T-helper 17 cell (primary cell): ENCODE data around the gene COL21A1. TPM values are rescaled to one million over a fixed set of nuclear protein-coding genes. Genes with fewer than 3 reads are reported as not detected.

ENCODE experiments used
- ATAC-seq: fragments of 150-1000 bp; cut with Tn5 transposase; 2 replicates; pipeline ENCODE4 v1.10.0; 2021; ENCODE audit warnings: mild to moderate bottlenecking, moderate library complexity
- DNase-seq, 3 donors: peaks; one replicate each; pipeline versions ENCODE4 v3.0.0 to v3.0.0-alpha.2; 2020 to 2021
- H3K9me3 ChIP-seq: one replicate; pipeline ENCODE4 v1.7.0; 2013; ENCODE audit warnings: low read length, mild to moderate bottlenecking; ENCODE audit not compliant: control insufficient read depth, poor library complexity, severe bottlenecking
- H3K27ac Mint-ChIP-seq: one replicate; pipeline ENCODE4 v1.8.0; 2022; ENCODE audit warnings: mild to moderate bottlenecking, moderate library complexity, mixed read lengths
- H3K27me3 Mint-ChIP-seq: one replicate; pipeline ENCODE4 v1.8.0; 2022; ENCODE audit warnings: mixed read lengths
- H3K36me3 Mint-ChIP-seq: one replicate; pipeline ENCODE4 v1.8.0; 2022; ENCODE audit warnings: low read depth, mixed read lengths
- H3K4me1 Mint-ChIP-seq: one replicate; pipeline ENCODE4 v1.8.0; 2022; ENCODE audit warnings: mild to moderate bottlenecking, mixed read lengths
- H3K4me3 Mint-ChIP-seq: one replicate; pipeline ENCODE4 v1.8.0; 2022; ENCODE audit warnings: mild to moderate bottlenecking, moderate library complexity, mixed read lengths
- total RNA-seq, 4 donors: library from RNA in 2 of 4; stranded (reverse) in 2 of 4; gene quantifications; one replicate each; pipeline ENCODE4 v1.2.3 and lab custom pipeline; 2022 to 2026

Gene COL21A1
- total RNA-seq, 2 donors from 2014 or later = not detected

GRCh38 chr6:56193846-56194245 is 53.5 kb downstream of the COL21A1 start:
- Mint-ChIP-seq H3K27ac (no peak overlapping the region), H3K27me3 (no peaks in the 10 kb centered on the region), H3K4me3 (no peak overlapping the region), H3K36me3 (no peaks in the 10 kb centered on the region), H3K4me1 (no peaks in the 10 kb centered on the region)
- ATAC-seq = no peak
- H3K9me3 ChIP-seq = no peaks in the 10 kb centered on the region
- no peak for DNase-seq

GRCh38 chr6:56188429-56188828 is 59.0 kb downstream of the COL21A1 start:
- H3K4me3 Mint-ChIP-seq = no peak overlapping the region
- no peaks in the 10 kb centered on the region for H3K27me3 Mint-ChIP-seq
- no peak for DNase-seq
- no peak overlapping the region for H3K27ac Mint-ChIP-seq
- H3K4me1 Mint-ChIP-seq = no peaks in the 10 kb centered on the region
- H3K9me3 ChIP-seq = no peaks in the 10 kb centered on the region
- ATAC-seq = no peak
- no peaks in the 10 kb centered on the region for H3K36me3 Mint-ChIP-seq

- DNase-seq (no peak), ATAC-seq (no peak)
- Mint-ChIP-seq H3K27me3 (no peaks in the 10 kb centered on the region), H3K36me3 (no peaks in the 10 kb centered on the region), H3K27ac (no peak overlapping the region), H3K4me1 (no peaks in the 10 kb centered on the region), H3K4me3 (no peak overlapping the region)
- no peaks in the 10 kb centered on the region for H3K9me3 ChIP-seq
Observed at GRCh38 chr6:56187686-56188085, 59.7 kb downstream of the COL21A1 start.

GRCh38 chr6:56176741-56177140 is 70.6 kb downstream of the COL21A1 start:
- no peak overlapping the region for H3K27ac Mint-ChIP-seq
- no peaks in the 10 kb centered on the region for H3K4me1 Mint-ChIP-seq
- no peak for ATAC-seq
- no peaks in the 10 kb centered on the region for H3K36me3 Mint-ChIP-seq
- H3K27me3 Mint-ChIP-seq = no peaks in the 10 kb centered on the region
- DNase-seq = no peak
- H3K9me3 ChIP-seq = no peaks in the 10 kb centered on the region
- no peak overlapping the region for H3K4me3 Mint-ChIP-seq

GRCh38 chr6:56173228-56173627 is 74.2 kb downstream of the COL21A1 start:
- H3K9me3 ChIP-seq = no peaks in the 10 kb centered on the region
- DNase-seq (no peak), ATAC-seq (no peak)
- H3K27me3 Mint-ChIP-seq = no peaks in the 10 kb centered on the region
- H3K36me3 Mint-ChIP-seq = no peaks in the 10 kb centered on the region
- H3K27ac Mint-ChIP-seq = no peak overlapping the region
- no peaks in the 10 kb centered on the region for H3K4me1 Mint-ChIP-seq
- no peak overlapping the region for H3K4me3 Mint-ChIP-seq

DNA sequence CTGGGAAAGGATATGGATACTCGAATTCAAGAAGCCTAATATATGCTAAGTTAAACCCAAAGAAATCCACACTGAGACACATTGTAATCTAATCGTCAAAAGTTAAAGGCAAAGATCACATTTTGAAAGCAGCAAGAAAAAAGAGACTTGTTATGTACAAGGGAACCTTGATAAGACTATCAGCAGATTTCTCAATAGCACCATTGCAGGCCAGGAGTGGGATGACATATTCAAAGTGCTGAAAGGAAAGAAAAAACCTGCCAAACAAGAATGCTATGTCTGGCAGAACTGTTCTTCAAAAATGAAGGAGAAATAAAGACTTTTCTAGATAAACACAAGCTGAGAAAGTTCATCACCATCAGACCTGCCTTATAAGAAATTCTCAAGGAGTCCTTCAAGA is 75.2 kb downstream of the COL21A1 start:
- no peaks in the 10 kb centered on the region for H3K9me3 ChIP-seq
- H3K4me3 Mint-ChIP-seq = no peak overlapping the region
- H3K27ac Mint-ChIP-seq = no peak overlapping the region
- DNase-seq (no peak), ATAC-seq (no peak)
- H3K4me1 Mint-ChIP-seq = no peaks in the 10 kb centered on the region
- H3K27me3 Mint-ChIP-seq = no peaks in the 10 kb centered on the region
- H3K36me3 Mint-ChIP-seq = no peaks in the 10 kb centered on the region

DNA sequence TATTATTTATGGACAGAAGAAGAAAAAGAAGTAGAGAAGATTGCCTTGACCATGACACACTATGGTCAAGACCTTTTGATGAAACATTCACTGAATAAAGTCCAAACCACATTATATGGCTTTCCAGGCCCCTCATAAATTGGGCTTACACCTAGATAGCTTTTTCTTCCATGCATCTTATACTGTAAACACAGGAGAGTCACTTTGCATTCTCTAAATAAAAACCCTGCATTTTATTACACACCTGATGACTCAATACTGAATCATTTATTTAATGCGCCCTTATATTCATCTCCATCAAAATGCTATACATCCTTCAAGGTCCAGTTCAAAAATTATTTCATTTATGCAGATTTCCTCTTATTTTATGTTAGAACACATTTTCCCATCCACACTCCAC is 78.0 kb downstream of the COL21A1 start:
- no peak overlapping the region for H3K27ac Mint-ChIP-seq
- H3K4me1 Mint-ChIP-seq = no peaks in the 10 kb centered on the region
- no peak for ATAC-seq
- H3K4me3 Mint-ChIP-seq = no peak overlapping the region
- no peaks in the 10 kb centered on the region for H3K36me3 Mint-ChIP-seq
- DNase-seq = no peak
- H3K27me3 Mint-ChIP-seq = no peaks in the 10 kb centered on the region
- H3K9me3 ChIP-seq = no peaks in the 10 kb centered on the region

DNA sequence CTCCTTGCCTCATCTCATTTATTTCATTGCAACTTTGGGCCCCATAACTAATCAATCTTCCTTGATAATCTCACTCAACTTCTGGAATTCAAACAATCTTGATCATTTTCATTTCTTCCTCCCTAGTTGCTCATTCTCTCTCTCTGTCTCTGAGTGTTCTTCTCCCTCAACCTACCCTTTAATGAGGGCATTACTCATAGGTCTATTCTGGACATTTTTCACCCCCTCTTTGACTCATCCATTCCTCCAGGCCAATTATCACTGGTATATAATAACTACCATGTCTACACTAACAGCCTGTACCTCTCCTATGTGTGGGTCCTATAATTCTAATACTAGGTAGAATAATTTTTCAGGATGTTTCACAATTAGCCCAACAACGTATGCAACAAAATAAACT is 78.8 kb downstream of the COL21A1 start:
- H3K36me3 Mint-ChIP-seq = no peaks in the 10 kb centered on the region
- no peak overlapping the region for H3K27ac Mint-ChIP-seq
- no peaks in the 10 kb centered on the region for H3K27me3 Mint-ChIP-seq
- DNase-seq = no peak
- no peaks in the 10 kb centered on the region for H3K4me1 Mint-ChIP-seq
- ATAC-seq = no peak
- no peak overlapping the region for H3K4me3 Mint-ChIP-seq
- no peaks in the 10 kb centered on the region for H3K9me3 ChIP-seq

DNA sequence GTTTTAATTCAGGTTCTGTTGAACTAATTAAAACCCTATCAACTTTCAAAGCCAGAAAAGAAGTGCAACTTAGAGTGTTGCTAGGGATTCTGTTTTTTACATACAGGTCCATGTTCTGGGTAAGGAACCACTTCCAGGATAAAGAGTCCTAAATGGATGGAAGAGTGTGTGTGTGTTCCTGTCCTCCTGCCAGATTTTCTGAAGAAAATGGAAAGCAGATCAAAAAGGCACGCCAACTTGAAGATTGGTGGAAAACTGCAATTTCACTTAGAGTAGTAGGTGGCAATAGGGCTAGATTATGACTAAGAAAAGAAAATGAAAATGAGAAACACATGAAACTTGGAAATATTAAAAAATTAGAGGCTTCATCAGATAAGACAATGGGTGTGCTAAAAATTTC is 85.3 kb downstream of the COL21A1 start:
- Mint-ChIP-seq H3K27me3 (no peaks in the 10 kb centered on the region), H3K27ac (no peak overlapping the region), H3K36me3 (no peaks in the 10 kb centered on the region), H3K4me1 (no peaks in the 10 kb centered on the region), H3K4me3 (no peak overlapping the region)
- H3K9me3 ChIP-seq = no peaks in the 10 kb centered on the region
- no peak for DNase-seq
- no peak for ATAC-seq

DNA sequence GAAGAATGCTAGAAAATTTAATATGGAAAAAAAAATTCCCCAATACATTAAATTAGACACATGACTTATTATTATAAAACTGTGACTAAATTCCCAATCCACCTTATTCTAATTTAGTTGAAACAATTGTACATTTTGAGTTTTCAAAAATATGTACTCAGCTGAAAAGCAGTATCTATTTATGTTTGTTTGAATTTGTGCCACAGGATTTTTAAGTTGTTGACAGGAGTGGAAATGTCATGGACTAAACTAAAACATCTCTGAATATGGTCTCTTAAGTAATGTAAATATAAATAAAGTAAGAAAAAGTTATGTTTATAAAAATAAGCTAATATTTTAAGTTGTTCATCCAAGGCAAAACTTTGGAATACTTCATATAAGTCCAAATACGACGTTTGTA is 86.9 kb downstream of the COL21A1 start:
- H3K4me1 Mint-ChIP-seq = no peaks in the 10 kb centered on the region
- no peak overlapping the region for H3K4me3 Mint-ChIP-seq
- ATAC-seq (no peak), DNase-seq (no peak)
- no peak overlapping the region for H3K27ac Mint-ChIP-seq
- H3K27me3 Mint-ChIP-seq = no peaks in the 10 kb centered on the region
- no peaks in the 10 kb centered on the region for H3K36me3 Mint-ChIP-seq
- H3K9me3 ChIP-seq = no peaks in the 10 kb centered on the region

DNA sequence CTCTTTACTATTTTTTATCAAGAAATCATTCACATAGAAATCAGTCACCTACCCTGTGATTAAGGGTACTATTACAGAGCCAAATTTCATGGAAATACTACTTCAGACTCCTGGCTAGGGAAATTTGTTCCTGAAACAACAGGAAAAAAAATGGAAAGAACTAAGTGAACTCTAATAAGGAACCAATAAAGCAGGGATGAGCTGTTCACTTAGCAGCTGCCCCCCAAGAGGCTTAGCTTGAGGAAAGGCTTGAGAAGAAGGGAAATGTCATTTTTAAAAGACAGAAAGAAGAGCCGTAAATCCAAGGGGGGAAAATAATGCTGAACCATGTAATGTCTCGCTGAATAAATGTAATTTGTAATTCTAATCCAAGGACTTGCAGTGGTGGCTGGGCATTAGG is 88.8 kb downstream of the COL21A1 start:
- ATAC-seq (no peak), DNase-seq (no peak)
- no peaks in the 10 kb centered on the region for H3K4me1 Mint-ChIP-seq
- no peak overlapping the region for H3K27ac Mint-ChIP-seq
- no peaks in the 10 kb centered on the region for H3K9me3 ChIP-seq
- no peak overlapping the region for H3K4me3 Mint-ChIP-seq
- H3K27me3 Mint-ChIP-seq = no peaks in the 10 kb centered on the region
- H3K36me3 Mint-ChIP-seq = no peaks in the 10 kb centered on the region

GRCh38 chr6:56156643-56157042 is 90.7 kb downstream of the COL21A1 start:
- ATAC-seq (no peak), DNase-seq (no peak)
- Mint-ChIP-seq H3K4me1 (no peaks in the 10 kb centered on the region), H3K27ac (no peak overlapping the region), H3K36me3 (no peaks in the 10 kb centered on the region), H3K4me3 (no peak overlapping the region), H3K27me3 (no peaks in the 10 kb centered on the region)
- H3K9me3 ChIP-seq = no peaks in the 10 kb centered on the region

DNA sequence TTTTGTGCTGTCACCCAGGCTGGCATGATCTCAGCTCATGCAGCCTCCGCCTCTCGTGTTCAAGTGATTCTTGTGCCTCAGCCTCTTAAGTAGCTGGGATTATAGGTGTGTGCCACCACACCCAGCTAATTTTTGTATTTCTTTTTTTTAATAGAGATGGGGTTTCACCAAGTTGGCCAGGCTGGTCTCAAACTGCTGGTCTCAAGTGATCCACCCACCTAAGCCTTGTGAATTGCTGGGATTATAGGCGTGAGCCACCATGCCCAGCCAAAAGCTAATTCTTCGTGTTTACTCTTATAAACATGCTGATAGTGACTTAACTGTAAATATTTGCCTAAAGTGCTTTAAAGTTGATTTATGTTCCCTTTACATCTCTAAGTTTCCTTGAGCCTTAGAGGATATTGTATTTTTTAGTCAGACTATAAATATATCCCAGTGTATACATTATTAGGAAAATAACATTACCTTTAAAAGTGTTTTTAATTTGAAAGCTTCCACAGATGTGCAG is 91.7 kb downstream of the COL21A1 start:
- no peak for DNase-seq
- Mint-ChIP-seq H3K4me1 (no peaks in the 10 kb centered on the region), H3K27ac (no peak overlapping the region), H3K36me3 (no peaks in the 10 kb centered on the region), H3K4me3 (no peak overlapping the region), H3K27me3 (no peaks in the 10 kb centered on the region)
- ATAC-seq = no peak
- H3K9me3 ChIP-seq = no peaks in the 10 kb centered on the region

- Mint-ChIP-seq H3K27ac (no peak overlapping the region), H3K36me3 (no peaks in the 10 kb centered on the region), H3K27me3 (no peaks in the 10 kb centered on the region), H3K4me1 (no peaks in the 10 kb centered on the region), H3K4me3 (no peak overlapping the region)
- no peak for ATAC-seq
- H3K9me3 ChIP-seq = no peaks in the 10 kb centered on the region
- no peak for DNase-seq
Observed at GRCh38 chr6:56154076-56154475, 93.3 kb downstream of the COL21A1 start.

- no peaks in the 10 kb centered on the region for H3K9me3 ChIP-seq
- Mint-ChIP-seq H3K27ac (no peak overlapping the region), H3K36me3 (no peaks in the 10 kb centered on the region), H3K4me1 (no peaks in the 10 kb centered on the region), H3K27me3 (no peaks in the 10 kb centered on the region), H3K4me3 (no peak overlapping the region)
- ATAC-seq = no peak
- DNase-seq = no peak
Observed at GRCh38 chr6:56152611-56153010, 94.8 kb downstream of the COL21A1 start.
